SJSA1 (cell line): Measurements from ENCODE around the gene BACH2. TPM values are rescaled to one million over a fixed set of nuclear protein-coding genes. Genes with fewer than 3 reads are reported as not detected.
"Not testable (repeated sequence)": the region's sequence is repeated elsewhere in the genome, so short reads cannot be mapped to it uniquely, and the experiment has no call there.

Source experiments
- DNase-seq, 2 experiments: peaks; one replicate each; pipeline ENCODE4 v3.0.0-alpha.2; 2015 to 2020; ENCODE audit warnings: low spot score in 2 of 2, low read depth in 1 of 2
- H3K27ac ChIP-seq: fragments of 250-450 bp; sonication (Bioruptor Pico); 2 replicates; pipeline ENCODE4 v1.5.1; 2020; ENCODE audit warnings: mild to moderate bottlenecking, moderate library complexity
- H3K27me3 ChIP-seq: fragments of 250-450 bp; sonication (Bioruptor Pico); replicated peaks from 2 replicates; pipeline ENCODE4 v1.5.1; 2020; ENCODE audit warnings: mild to moderate bottlenecking, moderate library complexity
- H3K36me3 ChIP-seq: fragments of 250-450 bp; sonication (Bioruptor Pico); 2 replicates; pipeline ENCODE4 v1.5.1; 2020; ENCODE audit warnings: mild to moderate bottlenecking
- H3K4me1 ChIP-seq: fragments of 250-450 bp; sonication (Bioruptor Pico); replicated peaks from 2 replicates; pipeline ENCODE4 v1.6.1; 2021; ENCODE audit warnings: mild to moderate bottlenecking
- H3K4me3 ChIP-seq: fragments of 250-450 bp; sonication (Bioruptor Pico); 2 replicates; pipeline ENCODE4 v1.5.1; 2020; ENCODE audit warnings: mild to moderate bottlenecking
- H3K9me3 ChIP-seq: fragments of 250-450 bp; sonication (Bioruptor Pico); replicated peaks from 2 replicates; pipeline ENCODE4 v1.5.1; 2020; ENCODE audit warnings: mild to moderate bottlenecking
- total RNA-seq: library from RNA; depleted of rRNA; stranded (reverse); fragments of >200 nt; shearing (Covaris generic); gene quantifications from 2 replicates; pipeline ENCODE4 v1.2.3, GENCODE V29; 2014

The BACH2 gene
- total RNA-seq, 1 experiment from 2014 or later: 1.3 TPM

DNA sequence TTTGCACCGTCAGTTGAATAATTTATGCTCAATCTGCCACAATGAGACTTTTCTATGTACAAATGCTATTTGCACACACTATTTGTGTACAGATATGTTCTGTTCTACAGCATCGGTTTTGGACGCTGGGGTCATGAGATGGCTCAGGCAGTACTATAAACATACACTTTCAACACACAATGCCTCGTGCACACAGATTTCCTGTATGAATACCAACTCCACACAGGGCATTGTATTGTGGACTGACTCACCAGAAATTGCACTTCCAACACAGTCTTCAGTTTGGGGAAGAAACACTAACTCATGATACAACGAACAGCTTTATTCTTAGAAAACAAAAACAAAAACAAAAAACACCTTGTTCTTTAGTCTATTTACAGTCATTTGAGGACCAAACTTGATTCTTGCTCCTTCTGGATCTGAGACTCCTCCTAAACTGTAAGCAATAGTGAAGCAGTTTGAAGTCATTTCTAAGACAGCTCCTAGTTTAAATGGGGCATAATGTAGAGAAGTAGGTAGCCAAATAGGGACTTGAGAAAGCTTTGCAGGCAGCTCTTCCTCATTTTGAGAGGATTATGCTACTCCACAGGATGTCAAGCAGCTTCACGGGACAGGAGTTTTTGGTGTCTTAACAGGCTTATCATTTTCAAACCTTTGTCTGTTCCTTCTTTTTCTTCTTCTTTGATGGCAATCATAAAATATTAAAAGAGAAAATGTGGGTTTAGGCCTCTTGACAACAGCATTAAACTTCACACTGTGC, 368.7 kb downstream of the BACH2 start:
- Histone ChIP-seq H3K9me3 (no peaks in the 10 kb centered on the region), H3K36me3 (no peaks in the 10 kb centered on the region), H3K4me3 (no peak overlapping the region), H3K27ac (peak overlapping the region; percentile 76), H3K4me1 (peaks cover 23% of the 10 kb centered on the region), H3K27me3 (no peaks in the 10 kb centered on the region)
- DNase-seq: peak; percentile 67 to 68

- no peaks in the 10 kb centered on the region for H3K36me3 ChIP-seq
- H3K27ac ChIP-seq: no peak overlapping the region
- no peak overlapping the region for H3K4me3 ChIP-seq
- no peaks in the 10 kb centered on the region for H3K27me3 ChIP-seq
- H3K9me3 ChIP-seq: no peaks in the 10 kb centered on the region
- peaks cover 23% of the 10 kb centered on the region for H3K4me1 ChIP-seq
- DNase-seq: no peak
Measured at GRCh38 chr6:89927264-89927663, 369.4 kb downstream of the BACH2 start.

- H3K4me1 ChIP-seq: peaks cover 23% of the 10 kb centered on the region
- H3K27ac ChIP-seq: no peak overlapping the region
- H3K27me3 ChIP-seq: no peaks in the 10 kb centered on the region
- DNase-seq: no peak
- no peaks in the 10 kb centered on the region for H3K9me3 ChIP-seq
- H3K36me3 ChIP-seq: no peaks in the 10 kb centered on the region
- H3K4me3 ChIP-seq: no peak overlapping the region
Measured at GRCh38 chr6:89925826-89926225, 370.8 kb downstream of the BACH2 start.

DNA sequence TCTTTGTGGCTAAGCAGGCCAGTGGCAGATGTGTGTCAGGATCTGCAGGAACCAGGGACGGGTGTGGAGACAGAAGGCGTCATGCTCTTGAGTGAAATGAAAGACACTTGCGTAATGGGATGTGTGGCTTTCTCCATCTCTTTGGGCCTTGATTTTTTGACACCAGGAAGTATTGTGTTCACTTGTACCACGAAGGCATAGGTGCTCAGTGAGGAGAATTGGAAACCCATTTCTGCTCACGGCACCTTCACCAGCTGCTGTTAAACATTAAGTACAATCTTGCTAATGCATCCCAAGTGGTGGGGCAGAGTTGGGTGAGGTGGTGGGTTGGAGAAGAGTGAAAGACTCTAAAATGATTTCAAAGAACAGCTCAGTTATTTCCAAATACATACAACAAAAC, 372.4 kb downstream of the BACH2 start:
- H3K27ac ChIP-seq: no peak overlapping the region
- H3K4me1 ChIP-seq: peaks cover 21% of the 10 kb centered on the region
- no peaks in the 10 kb centered on the region for H3K27me3 ChIP-seq
- no peak overlapping the region for H3K4me3 ChIP-seq
- no peaks in the 10 kb centered on the region for H3K9me3 ChIP-seq
- H3K36me3 ChIP-seq: no peaks in the 10 kb centered on the region
- DNase-seq: no peak

- Histone ChIP-seq H3K4me1 (no peaks in the 10 kb centered on the region), H3K36me3 (no peaks in the 10 kb centered on the region), H3K4me3 (no peak overlapping the region), H3K27ac (no peak overlapping the region), H3K27me3 (no peaks in the 10 kb centered on the region), H3K9me3 (peaks cover 2% of the 10 kb centered on the region; the same call in 1 of the 2 replicates)
- DNase-seq: no peak
Measured at GRCh38 chr6:89921691-89922090, 375.0 kb downstream of the BACH2 start.

GRCh38 chr6:89921197-89921596, 375.4 kb downstream of the BACH2 start:
- no peaks in the 10 kb centered on the region for H3K27me3 ChIP-seq
- DNase-seq: peak in 1 of 2 experiments; percentile 22
- H3K9me3 ChIP-seq: peaks cover 6% of the 10 kb centered on the region
- no peaks in the 10 kb centered on the region for H3K36me3 ChIP-seq
- H3K27ac ChIP-seq: no peak overlapping the region
- H3K4me1 ChIP-seq: no peaks in the 10 kb centered on the region
- no peak overlapping the region for H3K4me3 ChIP-seq

- Histone ChIP-seq H3K27me3 (no peaks in the 10 kb centered on the region), H3K9me3 (peaks cover 8% of the 10 kb centered on the region), H3K36me3 (no peaks in the 10 kb centered on the region), H3K27ac (no peak overlapping the region), H3K4me1 (no peaks in the 10 kb centered on the region), H3K4me3 (no peak overlapping the region)
- peak in 1 of 2 experiments; percentile 31 for DNase-seq
Measured at GRCh38 chr6:89917801-89918366, 378.8 kb downstream of the BACH2 start.

GRCh38 chr6:89917216-89917615, 379.4 kb downstream of the BACH2 start:
- Histone ChIP-seq H3K27ac (no peak overlapping the region), H3K4me1 (no peaks in the 10 kb centered on the region), H3K4me3 (no peak overlapping the region), H3K36me3 (no peaks in the 10 kb centered on the region), H3K27me3 (no peaks in the 10 kb centered on the region), H3K9me3 (peaks cover 8% of the 10 kb centered on the region)
- DNase-seq: no peak

GRCh38 chr6:89916136-89916920, 380.3 kb downstream of the BACH2 start:
- no peaks in the 10 kb centered on the region for H3K27me3 ChIP-seq
- no peak for DNase-seq
- H3K27ac ChIP-seq: no peak overlapping the region

GRCh38 chr6:89910902-89911240, 385.8 kb downstream of the BACH2 start:
- Histone ChIP-seq H3K9me3 (no peaks in the 10 kb centered on the region; the same call in 1 of the 2 replicates), H3K4me3 (no peak overlapping the region), H3K36me3 (no peaks in the 10 kb centered on the region), H3K27ac (no peak overlapping the region), H3K27me3 (no peaks in the 10 kb centered on the region), H3K4me1 (no peaks in the 10 kb centered on the region)
- no peak for DNase-seq

More at GRCh38 chr6:89916136-89916920, 380.3 kb downstream of the BACH2 start:
- peaks cover 8% of the 10 kb centered on the region for H3K9me3 ChIP-seq
- H3K36me3 ChIP-seq: no peaks in the 10 kb centered on the region
- H3K4me3 ChIP-seq: no peak overlapping the region
- H3K4me1 ChIP-seq: no peaks in the 10 kb centered on the region

DNA sequence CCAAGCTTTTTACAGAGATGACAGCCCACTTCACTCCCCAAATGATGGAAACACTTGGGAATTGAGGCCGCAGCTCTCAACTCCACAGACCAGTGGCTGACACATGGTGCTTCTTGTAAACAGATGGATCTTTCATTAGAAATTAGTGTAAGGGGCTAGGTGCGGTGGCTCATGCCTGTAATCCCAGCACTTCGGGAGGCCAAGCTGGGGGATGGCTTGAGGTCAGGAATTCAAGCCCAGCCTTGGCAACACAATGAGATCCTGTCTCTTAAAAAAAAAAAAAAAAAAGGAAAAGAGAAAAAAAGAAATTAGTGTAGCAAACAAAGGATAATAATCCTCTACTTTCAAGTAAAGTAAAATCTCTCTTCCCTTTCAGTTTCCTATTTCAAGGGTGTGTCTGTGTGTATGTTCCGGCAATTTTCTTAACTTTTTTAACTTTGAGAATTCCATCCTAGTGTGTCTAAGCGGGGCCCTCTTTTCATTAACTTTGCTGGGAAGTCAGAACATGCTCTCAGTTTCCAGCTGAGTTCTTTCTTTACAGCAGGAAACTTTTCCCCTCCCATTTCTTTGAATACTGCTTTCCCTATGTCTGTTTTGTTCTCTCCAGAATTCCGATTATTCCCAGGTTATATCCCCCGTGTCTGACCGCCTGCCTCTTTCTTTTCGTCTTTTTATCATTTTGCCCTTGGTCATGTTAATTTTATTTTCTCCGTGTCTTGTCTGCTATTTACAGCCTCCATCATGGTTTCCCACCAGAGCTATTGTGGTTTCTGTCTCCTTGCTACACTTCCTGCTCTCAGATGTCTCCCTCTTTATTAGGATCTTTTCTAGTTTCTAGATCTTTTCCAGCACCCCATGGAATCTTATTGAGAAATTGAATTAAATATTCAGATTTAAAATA, 386.4 kb downstream of the BACH2 start:
- not testable (repeated sequence) for DNase-seq, H3K4me3 ChIP-seq, H3K4me1 ChIP-seq, H3K27me3 ChIP-seq, H3K36me3 ChIP-seq, H3K27ac ChIP-seq, H3K9me3 ChIP-seq

DNA sequence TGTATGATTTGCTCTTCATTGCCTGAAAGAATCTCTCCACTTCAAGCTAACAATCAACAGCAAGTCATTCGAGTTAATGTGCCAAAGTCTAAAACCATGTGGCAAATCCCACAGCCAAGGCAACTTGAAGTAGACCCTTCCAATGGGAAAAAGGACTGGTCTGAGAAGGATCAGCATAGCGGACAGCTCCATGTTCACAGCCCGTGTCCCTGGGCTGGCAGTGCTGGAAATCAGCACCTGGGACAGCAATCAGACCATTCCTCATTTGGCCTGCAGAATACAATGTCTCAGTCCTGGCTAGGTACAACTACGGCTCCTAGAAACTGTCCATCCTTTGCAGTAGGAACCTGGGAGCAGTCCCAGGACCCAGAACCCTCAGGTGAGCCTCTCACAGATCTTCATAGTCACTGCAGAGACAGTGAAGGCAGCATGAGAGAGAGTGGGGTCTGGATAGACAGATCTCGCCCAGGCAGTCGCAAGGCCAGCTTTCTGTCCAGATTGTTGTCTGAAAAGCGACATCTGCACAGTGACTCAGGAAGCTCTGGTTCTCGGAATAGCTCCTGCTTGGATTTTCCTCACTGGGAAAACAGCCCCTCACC, 401.3 kb downstream of the BACH2 start:
- Histone ChIP-seq H3K27me3 (peaks cover 1% of the 10 kb centered on the region; the same call in 1 of the 2 replicates), H3K27ac (no peak overlapping the region), H3K4me1 (no peaks in the 10 kb centered on the region), H3K4me3 (no peak overlapping the region), H3K9me3 (no peaks in the 10 kb centered on the region), H3K36me3 (no peaks in the 10 kb centered on the region)
- peak; percentile 21 to 53 for DNase-seq

GRCh38 chr6:89894169-89894568, 402.5 kb downstream of the BACH2 start, which contains the start of gene GJA10:
TSS of gene GJA10 (plus strand) at chr6:89894469. CDS start at chr6:89894469, 0 bp downstream.
- H3K27me3 ChIP-seq: peaks cover 8% of the 10 kb centered on the region; the same call in 1 of the 2 replicates
- H3K4me1 ChIP-seq: no peaks in the 10 kb centered on the region
- no peak for DNase-seq

More at GRCh38 chr6:89894169-89894568, 402.5 kb downstream of the BACH2 start, which contains the start of gene GJA10:
- Histone ChIP-seq H3K27ac (no peak within 1 kb of the TSS), H3K4me3 (no peak within 1 kb of the TSS), H3K36me3 (no peaks in the 10 kb centered on the region), H3K9me3 (no peaks in the 10 kb centered on the region)
